ENCODE measurements around the gene GADD45A.

GRCh38 chr1:67722292-67722944 lies 37.4 kb downstream of the GADD45A start:
- TF ChIP-seq SMC3 (IDR thresholded peaks at IDR 0.05), result no peak
- TF ChIP-seq, protein P1, sequence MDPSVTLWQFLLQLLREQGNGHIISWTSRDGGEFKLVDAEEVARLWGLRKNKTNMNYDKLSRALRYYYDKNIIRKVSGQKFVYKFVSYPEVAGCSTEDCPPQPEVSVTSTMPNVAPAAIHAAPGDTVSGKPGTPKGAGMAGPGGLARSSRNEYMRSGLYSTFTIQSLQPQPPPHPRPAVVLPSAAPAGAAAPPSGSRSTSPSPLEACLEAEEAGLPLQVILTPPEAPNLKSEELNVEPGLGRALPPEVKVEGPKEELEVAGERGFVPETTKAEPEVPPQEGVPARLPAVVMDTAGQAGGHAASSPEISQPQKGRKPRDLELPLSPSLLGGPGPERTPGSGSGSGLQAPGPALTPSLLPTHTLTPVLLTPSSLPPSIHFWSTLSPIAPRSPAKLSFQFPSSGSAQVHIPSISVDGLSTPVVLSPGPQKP (IDR thresholded peaks at IDR 0.05; ENCODE audit: low read depth, low read length), result no peak
- TF ChIP-seq POLR2A (IDR thresholded peaks at IDR 0.05; ENCODE audit: low read length), result no peak
- TF ChIP-seq NR3C1 (IDR thresholded peaks at IDR 0.05), result no peak
- TF ChIP-seq CTCF (IDR thresholded peaks at IDR 0.05), result no peak
- no peak for TF ChIP-seq RARB (CRISPR knock-in tag; IDR thresholded peaks at IDR 0.05)
- TF ChIP-seq FOSL2 (IDR thresholded peaks at IDR 0.05), result no peak
- TF ChIP-seq FOSL2 (CRISPR knock-in tag; IDR thresholded peaks at IDR 0.05), result no peak
- TF ChIP-seq EHMT2 (IDR thresholded peaks at IDR 0.05; ENCODE audit: low read depth), result no peak

All from A549 (cell line).